Activated T-cell treated with anti-CD3 and anti-CD28 coated beads, Interleukin-2, amount 50 U/mL, for 48 hours (primary cell): ENCODE data around the gene KNOP1.

Experiments
- DNase-seq, 2 experiments: peaks; one replicate each; pipeline ENCODE4 v3.0.0-alpha.2; 2020

The KNOP1 gene

GRCh38 chr16:19706846-19707245, 11.2 kb downstream of the KNOP1 start:
- no peak for DNase-seq

GRCh38 chr16:19705843-19706242, 12.2 kb downstream of the KNOP1 start:
- no peak for DNase-seq

- DNase-seq = no peak
Observed at GRCh38 chr16:19705146-19705501, 12.9 kb downstream of the KNOP1 start.

- DNase-seq = no peak
Observed at GRCh38 chr16:19704321-19705145, 13.5 kb downstream of the KNOP1 start.

DNA sequence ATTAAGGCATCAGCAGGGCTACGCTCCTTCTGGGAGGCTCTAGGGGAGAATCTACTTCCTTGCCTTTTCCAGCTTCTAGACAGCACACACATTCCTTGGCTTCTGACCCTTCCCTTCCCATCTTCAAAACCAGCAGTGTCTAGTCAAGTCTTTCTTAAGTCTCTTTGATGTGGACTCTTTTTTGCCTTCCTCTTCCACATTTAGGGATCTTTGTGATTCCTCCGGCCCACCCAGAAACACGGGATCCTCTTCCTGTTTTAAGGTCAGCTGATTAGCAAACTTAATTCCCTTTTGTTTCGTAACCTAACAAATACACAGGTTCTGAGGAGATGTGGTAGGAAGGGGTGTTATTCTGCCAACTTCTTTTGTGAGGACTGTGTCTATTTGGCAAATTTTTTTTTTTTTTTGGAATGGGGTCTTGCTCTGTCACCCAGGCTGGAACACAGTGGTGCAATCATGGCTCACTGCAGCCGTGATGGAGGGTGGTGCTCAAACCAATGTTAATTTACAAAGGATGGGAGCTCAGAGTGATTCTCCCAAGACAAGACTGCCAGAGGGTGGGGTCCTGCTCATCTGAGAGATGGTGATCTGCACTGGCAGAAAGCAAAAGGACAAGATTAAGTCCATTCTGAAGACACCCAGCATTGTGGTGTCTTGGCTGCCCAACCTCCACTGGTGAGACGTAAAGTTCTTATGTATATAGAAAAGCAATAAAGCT, 14.7 kb downstream of the KNOP1 start:
- no peak for DNase-seq

GRCh38 chr16:19701091-19701490, 16.9 kb downstream of the KNOP1 start:
- DNase-seq = no peak

- no peak for DNase-seq
Observed at GRCh38 chr16:19700319-19700781, 17.7 kb downstream of the KNOP1 start.

GRCh38 chr16:19699472-19699871, 18.6 kb downstream of the KNOP1 start:
- no peak for DNase-seq

DNA sequence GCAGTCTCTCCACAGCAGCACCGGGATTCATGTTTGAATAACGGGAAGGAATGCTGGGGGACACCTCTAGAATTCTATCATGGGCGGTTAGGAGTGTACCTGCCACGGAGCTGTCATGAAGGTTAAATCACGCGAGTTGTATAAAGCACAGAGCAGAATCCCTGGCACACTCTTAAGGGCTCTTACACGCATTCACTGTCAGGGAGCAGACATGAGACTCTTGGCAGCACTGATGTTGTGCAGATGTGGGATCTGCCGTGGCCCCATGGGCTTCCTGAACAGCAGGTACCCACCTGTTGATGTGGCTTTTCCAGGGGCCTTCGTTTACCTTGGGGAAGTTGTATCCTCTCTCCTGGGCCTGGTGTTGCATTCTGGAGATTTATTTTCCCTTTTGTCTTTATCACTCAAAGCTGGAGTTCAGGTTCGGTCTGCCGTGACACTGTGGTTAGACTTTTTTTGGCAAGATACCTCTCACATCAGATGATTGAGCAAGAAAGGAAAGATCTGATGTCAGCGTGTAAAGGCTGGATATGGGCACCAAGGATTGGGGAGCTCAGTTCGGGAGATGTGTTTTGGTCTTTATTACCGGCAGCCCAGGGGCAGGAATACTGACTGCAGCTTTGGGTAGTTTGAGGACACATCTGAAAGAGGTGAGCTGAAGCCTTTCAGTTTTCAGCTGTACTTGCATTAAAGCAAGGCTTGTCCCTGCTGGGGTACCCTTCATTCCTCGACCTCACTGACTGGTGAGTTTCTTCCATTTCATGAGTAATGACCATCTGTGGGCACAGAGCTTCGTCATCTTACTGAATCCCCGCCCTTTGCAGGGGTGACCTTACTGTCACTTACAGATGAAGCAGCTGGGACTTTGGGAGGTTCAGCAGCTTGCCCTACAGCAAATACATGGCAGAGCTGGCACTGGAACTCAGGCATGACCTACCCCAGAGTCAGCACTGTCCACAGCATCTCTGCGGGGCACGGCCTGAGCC, 19.3 kb downstream of the KNOP1 start:
- DNase-seq = peak in 1 of 2 experiments; percentile 38

DNA sequence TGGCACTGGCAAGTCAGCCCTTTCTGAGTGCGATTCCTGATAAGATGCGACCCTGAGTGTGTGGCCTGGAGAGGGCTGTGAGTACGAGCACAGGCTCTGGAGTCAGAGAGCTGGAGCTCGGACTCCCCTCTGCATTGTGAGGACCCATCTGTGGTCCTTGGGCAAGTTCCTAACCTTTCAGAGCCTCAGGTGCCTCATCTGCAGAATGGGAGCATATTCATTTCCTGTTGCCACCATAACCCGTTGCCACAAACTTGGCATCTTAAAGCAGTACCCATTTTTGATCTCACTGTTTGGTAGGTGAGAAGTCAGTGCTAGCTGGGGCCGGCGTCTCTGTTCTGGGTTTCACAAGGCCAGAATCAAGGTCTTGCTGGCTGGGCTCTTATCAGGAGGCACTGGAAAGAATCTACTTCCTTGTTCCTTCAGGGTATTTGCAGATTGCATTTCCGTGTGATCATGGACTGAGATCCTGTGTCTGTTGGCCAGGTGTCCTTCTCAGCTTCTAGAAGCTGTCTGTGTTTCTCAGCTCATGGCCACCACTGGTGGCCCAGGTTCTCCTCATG, 20.2 kb downstream of the KNOP1 start:
- DNase-seq = no peak

DNA sequence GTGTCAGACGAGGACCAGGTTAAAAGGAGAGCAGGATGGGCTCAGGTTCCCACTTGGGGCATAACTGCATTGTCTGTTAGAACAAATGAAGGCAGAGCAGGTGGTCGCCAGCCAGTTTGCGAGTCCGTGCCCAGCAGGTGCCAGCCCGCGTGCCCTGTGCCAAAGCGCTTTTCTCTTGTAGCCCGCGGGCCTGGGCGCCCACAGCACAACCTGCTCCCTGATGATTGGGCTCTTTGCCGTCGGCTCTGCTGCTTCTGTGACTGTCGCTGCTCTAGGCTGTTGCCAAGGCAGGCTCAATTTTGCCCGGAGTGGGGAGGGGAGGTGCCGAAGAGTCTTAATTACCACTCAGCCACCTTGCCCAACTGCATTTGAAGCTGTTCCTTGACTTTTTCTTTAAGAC, 21.1 kb downstream of the KNOP1 start:
- no peak for DNase-seq

GRCh38 chr16:19696328-19696727, 21.7 kb downstream of the KNOP1 start:
- peak; percentile 50 to 58 for DNase-seq

DNA sequence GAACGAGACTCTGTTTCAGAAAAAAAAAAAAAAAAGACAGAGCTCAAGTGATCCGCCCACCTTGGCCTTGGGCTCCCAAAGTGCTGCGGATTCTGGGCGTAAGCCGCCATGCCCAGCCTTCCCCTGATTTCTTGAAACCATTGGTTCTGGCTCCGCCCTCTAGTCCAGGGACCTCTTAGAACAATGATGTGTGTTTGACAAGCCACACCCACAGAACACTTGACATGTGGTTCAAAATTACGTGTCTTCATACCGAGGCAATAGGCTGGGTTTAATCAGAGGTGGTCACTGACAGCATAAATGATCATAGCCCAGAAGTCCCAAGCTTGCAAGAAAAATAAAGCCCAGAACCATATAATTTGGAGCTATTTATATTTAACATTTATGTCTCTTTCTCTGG, 23.0 kb downstream of the KNOP1 start:
- no peak for DNase-seq

DNA sequence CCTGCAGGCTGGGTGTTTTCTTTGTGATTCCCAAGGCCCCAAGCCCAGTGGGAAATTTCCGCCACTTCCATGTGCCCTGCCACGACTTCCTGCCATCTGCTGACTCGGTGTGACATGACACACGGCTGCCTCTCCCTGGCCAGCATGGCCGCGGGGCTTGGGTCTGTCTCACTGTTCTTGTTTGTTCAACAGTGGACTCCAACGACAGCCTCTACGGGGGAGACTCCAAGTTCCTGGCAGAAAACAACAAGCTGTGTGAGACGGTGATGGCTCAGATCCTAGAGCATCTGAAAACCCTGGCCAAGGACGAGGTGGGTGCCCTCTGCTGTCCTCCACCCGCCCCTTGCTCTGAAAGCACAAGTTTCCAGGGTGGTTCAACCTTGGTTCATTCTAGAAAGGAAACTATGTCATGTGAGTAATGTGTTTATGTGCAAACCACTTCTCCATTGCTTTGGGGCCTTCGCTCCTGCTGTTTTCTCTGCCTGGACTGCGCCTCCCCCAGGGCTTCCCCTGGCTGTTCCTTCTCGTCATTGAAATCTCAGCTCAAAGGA, 26.8 kb downstream of the KNOP1 start:
- DNase-seq = no peak

DNA sequence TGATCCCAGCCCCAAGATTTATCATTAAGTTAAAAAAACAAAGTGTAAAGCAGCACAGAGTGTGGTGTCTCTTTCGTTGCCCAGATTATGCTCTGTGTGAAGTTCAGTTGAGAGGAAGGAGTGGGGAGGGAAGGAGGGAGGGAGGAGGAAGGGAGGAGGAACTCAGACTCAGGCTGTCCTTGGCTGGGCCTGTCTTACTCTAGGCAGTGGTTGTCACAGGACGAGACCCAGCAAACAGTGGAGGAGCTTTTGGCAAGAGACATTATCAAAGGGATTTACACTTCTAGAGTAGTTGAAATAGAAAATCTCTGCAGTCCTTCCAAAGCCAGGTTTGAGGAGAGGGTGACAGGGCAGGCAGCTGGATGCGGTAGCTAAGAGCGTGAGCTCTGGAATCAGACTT, 27.8 kb downstream of the KNOP1 start:
- no peak for DNase-seq

DNA sequence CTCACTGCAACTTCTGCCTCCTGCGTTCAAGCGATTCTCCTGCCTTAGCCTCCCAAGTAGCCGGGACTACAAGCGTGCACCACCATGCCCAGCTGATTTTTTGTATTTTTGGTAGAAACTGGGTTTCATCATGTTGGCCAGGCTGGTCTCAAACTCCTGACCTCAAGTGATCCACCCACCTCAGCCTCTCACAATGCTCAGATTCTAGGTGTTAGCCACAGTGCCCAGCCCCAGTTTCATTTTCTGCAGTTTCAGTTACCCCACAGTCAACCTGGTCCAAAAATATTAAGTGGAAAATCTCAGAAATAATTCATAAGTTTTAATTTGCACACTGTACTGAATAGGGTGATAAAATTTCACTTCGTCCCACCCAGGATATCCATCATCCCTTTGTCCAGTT, 28.7 kb downstream of the KNOP1 start:
- no peak for DNase-seq

DNA sequence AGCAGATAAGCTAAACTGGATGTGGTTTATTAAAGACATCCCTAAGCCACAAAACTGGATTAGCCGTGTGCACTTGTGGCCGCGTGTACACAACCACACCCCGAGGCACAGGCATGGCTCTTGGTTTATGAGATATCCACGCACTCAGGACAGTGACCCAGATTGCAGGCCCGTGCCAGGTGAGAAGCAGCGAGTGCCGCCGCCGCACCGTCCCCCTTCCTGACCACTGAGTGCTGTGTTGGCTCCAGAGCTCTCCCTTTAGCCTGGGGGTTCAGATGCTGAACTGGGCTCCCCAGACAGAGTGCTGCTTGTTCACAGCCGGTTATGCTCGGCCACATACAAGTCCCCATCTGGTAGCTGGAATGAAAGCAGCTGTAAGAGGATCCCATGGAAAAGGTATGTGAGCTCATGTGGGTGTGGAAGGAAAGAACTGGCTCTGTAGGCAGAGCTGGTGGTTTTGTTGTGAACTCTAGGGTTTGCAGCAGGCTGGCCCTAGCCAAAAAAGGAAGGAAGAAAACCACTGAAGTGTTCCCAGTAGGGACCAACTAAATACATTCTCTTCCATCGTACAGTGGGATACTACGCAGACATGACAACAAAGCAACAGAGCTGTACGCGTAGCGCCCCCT, 29.5 kb downstream of the KNOP1 start:
- no peak for DNase-seq

- DNase-seq = no peak
Observed at GRCh38 chr16:19687279-19687678, 30.7 kb downstream of the KNOP1 start.

DNA sequence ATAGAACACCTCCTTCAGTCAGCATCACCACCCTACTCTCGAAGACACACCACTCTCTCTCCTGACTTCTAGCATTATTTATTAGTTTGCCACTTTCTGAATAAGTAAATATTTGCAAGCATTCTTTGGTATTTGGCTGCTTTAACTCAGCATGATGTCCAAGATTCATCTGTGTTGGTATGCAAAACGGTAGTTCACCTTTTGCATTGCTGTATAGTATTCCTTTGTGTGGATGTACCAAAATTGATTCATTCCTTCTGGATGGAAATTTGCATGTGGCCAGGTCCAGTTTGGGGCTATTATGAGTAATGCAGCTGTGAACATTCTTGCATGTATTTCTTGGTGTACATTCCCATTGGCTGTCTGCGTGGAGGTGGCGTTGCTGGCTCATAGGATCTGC, 32.9 kb downstream of the KNOP1 start:
- DNase-seq = no peak

- no peak for DNase-seq
Observed at GRCh38 chr16:19683453-19684236, 34.4 kb downstream of the KNOP1 start.

GRCh38 chr16:19681637-19682036, 36.4 kb downstream of the KNOP1 start:
- DNase-seq = no peak
